ENCODE measurements around the gene SGTA. TPM values are rescaled to one million over a fixed set of nuclear protein-coding genes. Genes with fewer than 3 reads are reported as not detected.

SGTA gene
- total and polyA plus RNA-seq, 2 of the 8 experiments (the other 6 are each of a cell fraction or from before 2014, with no cell fraction given) = 86.8 to 130 TPM

DNA sequence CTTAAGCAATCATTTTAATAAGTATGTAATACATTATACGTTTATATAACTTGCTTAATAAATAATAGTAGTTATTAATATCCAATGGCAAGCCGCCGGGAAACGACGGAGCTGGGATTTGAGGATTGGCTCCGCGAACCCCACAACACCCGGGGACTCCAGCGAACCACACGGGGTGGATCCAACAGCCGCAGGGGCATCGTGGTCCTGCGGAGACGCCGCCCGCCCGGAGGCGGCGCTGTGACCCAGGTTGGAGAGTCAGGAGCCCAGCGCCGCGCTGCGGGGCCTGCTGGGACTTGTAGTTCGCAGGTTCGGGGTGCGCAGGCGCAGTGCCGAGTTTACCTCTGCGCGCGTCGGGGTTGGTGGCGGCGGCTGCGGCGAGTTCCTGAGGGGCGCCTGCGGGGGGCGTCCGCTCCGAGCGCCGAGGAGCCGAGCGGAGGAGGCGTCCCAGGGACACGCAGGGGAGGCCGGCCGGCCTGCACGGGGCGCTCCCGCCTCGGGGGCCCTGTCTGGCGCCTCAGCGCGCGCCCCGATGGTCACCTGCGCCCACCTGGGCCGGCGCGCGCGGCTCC lies 36.6 kb upstream of the SGTA start, which contains the start of gene ZNF554:
Gene ZNF554, plus strand, starts transcription at position 329 of the 572 bp plus-strand sequence. Its CDS starts 204 bp downstream, at position 533.
- no peak within 1 kb of the TSS for H2BK12ac ChIP-seq (ENCODE audit: low read depth, low read length)
- no peaks in the 10 kb centered on the region for H3K79me2 ChIP-seq (ENCODE audit: control insufficient read depth in 1 of 2, insufficient read depth in 2 of 2, low read length in 2 of 2)
- DNase-seq (ENCODE audit: low read depth in 1 of 2, low spot score in 2 of 2) (peak; percentile 94 to 99), FAIRE-seq (peak; percentile 57)
- no peaks in the 10 kb centered on the region for H3K79me1 ChIP-seq (ENCODE audit: low read depth, low read length)
- no peak within 1 kb of the TSS; the same call in 1 of the 2 replicates for H3K18ac ChIP-seq (ENCODE audit: extremely low read depth, low read length)
- H3K14ac ChIP-seq (ENCODE audit: insufficient read length) = no peak within 1 kb of the TSS
- no peak within 1 kb of the TSS for H2AK5ac ChIP-seq (ENCODE audit: low read depth, low read length)
- 2% methylated on average over 52 of the region's 64 CpGs; no CpG with 5 or more reads in 1 of the 2 experiments for WGBS, 2 experiments (ENCODE audit: extremely low coverage in 1 of 2, insufficient coverage in 1 of 2, insufficient read length in 1 of 2, insufficient replicate concordance in 2 of 2, low coverage in 1 of 2, low lambda C conversion rate in 2 of 2, missing lambda C conversion rate in 1 of 2)
- peak within 1 kb of the TSS; percentile 19 for H4K8ac ChIP-seq (ENCODE audit: extremely low read depth, insufficient read depth, low read length)
- H3K27ac ChIP-seq (ENCODE audit: low read depth, low read length) = no peak within 1 kb of the TSS
- peak within 1 kb of the TSS; percentile 76 for H2AFZ ChIP-seq (ENCODE audit: low read length)
- H3K36me3 ChIP-seq (ENCODE audit: control insufficient read depth in 2 of 4, insufficient read depth in 4 of 4, low read length in 3 of 4) = peaks cover 0 to under 1% (median 0%) of the 10 kb centered on the region in 4 experiments; a peak in 3 of 8 replicates
- H3K27me3 ChIP-seq (replicated peaks in 1 of 4; ENCODE audit: control insufficient read depth in 3 of 4, extremely low read depth in 1 of 4, insufficient read depth in 3 of 4, low read length in 3 of 4) = no peaks in the 10 kb centered on the region
- peak within 1 kb of the TSS; percentile 74 to 93 for H3K4me2 ChIP-seq (ENCODE audit: insufficient read depth in 1 of 2, low read depth in 2 of 2, low read length in 2 of 2)
- H3K9me3 ChIP-seq (ENCODE audit: insufficient read depth in 2 of 2, low read depth in 1 of 2, low read length in 1 of 2) = no peaks in the 10 kb centered on the region
- ChIA-PET POLR2A (ENCODE audit: partially characterized antibody) (interaction anchor here (0.9 to 1.2 kb wide), 2 partner anchors 16 to 28 kb away, joined by 3 read pairs; no protein-coding TSS in a partner anchor), CTCF (ENCODE audit: partially characterized antibody) (interaction anchor here (0.6 to 1.8 kb wide), 9 partner anchors 13 to 157 kb away, joined by 3 to 8 read pairs (median 3); no protein-coding TSS in a partner anchor)
- H3K23me2 ChIP-seq (ENCODE audit: low read depth, low read length) = peaks cover 4% of the 10 kb centered on the region; the same call in 1 of the 2 replicates
- H3K9ac ChIP-seq (replicated peaks in 1 of 4; ENCODE audit: extremely low read depth in 1 of 4, low read depth in 3 of 4, low read length in 3 of 4) = peak within 1 kb of the TSS in 3 of 4 experiments; percentile 29 to 82 (median 58); a peak in 4 of 7 replicates
- no peak within 1 kb of the TSS for H3K23ac ChIP-seq (ENCODE audit: insufficient read length)
- no peak within 1 kb of the TSS for H2BK120ac ChIP-seq (replicated peaks; ENCODE audit: low read depth, low read length)
- no peak within 1 kb of the TSS for H2BK20ac ChIP-seq (ENCODE audit: low read length)
- H4K20me1 ChIP-seq (replicated peaks in 1 of 2; ENCODE audit: control insufficient read depth in 1 of 2, insufficient read depth in 2 of 2, low read length in 2 of 2) = no peaks in the 10 kb centered on the region
- H3K56ac ChIP-seq (replicated peaks; ENCODE audit: insufficient read length, low read depth, low read length) = no peak within 1 kb of the TSS
- H3K4me1 ChIP-seq (replicated peaks in 1 of 4; ENCODE audit: control insufficient read depth in 3 of 4, insufficient read depth in 4 of 4, low read length in 3 of 4) = no peaks in the 10 kb centered on the region
- no peak within 1 kb of the TSS for H3K4ac ChIP-seq (replicated peaks; ENCODE audit: insufficient read length, low read depth, low read length)
- no peak within 1 kb of the TSS for H4K91ac ChIP-seq (replicated peaks; ENCODE audit: insufficient read length, low read length)
- H2BK5ac ChIP-seq (ENCODE audit: low read depth, low read length) = no peak within 1 kb of the TSS
- peak within 1 kb of the TSS; percentile 64 to 78 (median 73) for H3K4me3 ChIP-seq (ENCODE audit: extremely low read depth in 1 of 4, insufficient read depth in 2 of 4, low read depth in 3 of 4, low read length in 4 of 4)
- no peak within 1 kb of the TSS for H4K5ac ChIP-seq (ENCODE audit: insufficient read length, low read depth, low read length)
- H2BK15ac ChIP-seq (ENCODE audit: low read length) = no peak within 1 kb of the TSS
- TF ChIP-seq CHD2 (IDR thresholded peaks at IDR 0.05; ENCODE audit: low read length) = peak; percentile 39; the same call in 1 of the 2 replicates
- TF ChIP-seq GABPA (IDR thresholded peaks at IDR 0.05; ENCODE audit: borderline replicate concordance, insufficient read depth, low read length) = no peak; the same call in 1 of the 2 replicates
- TF ChIP-seq FOSL1 (IDR thresholded peaks at IDR 0.05; ENCODE audit: insufficient read depth, low read depth, low read length) = no peak
- peak; percentile 50; the same call in 1 of the 2 replicates for TF ChIP-seq TAF1 (IDR thresholded peaks at IDR 0.05; ENCODE audit: low read depth, low read length)
- no peak for TF ChIP-seq SUZ12 (IDR thresholded peaks at IDR 0.05; ENCODE audit: low read length)
- TF ChIP-seq PHF8 (conservative IDR thresholded peaks at IDR 0.05; ENCODE audit: low read depth, low read length) = peak; percentile 59; the same call in 1 of the 2 replicates
- TF ChIP-seq RXRA (IDR thresholded peaks at IDR 0.05; ENCODE audit: insufficient read depth, low read depth, low read length) = 0 out of 2 replicates have a peak, but pooled peaks have one; percentile 61
- TF ChIP-seq, protein P1, sequence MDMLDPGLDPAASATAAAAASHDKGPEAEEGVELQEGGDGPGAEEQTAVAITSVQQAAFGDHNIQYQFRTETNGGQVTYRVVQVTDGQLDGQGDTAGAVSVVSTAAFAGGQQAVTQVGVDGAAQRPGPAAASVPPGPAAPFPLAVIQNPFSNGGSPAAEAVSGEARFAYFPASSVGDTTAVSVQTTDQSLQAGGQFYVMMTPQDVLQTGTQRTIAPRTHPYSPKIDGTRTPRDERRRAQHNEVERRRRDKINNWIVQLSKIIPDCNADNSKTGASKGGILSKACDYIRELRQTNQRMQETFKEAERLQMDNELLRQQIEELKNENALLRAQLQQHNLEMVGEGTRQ (IDR thresholded peaks at IDR 0.05; ENCODE audit: low read length) = no peak
- TF ChIP-seq EZH2 (IDR thresholded peaks at IDR 0.05; ENCODE audit: low read depth, low read length, severe bottlenecking) = no peak
- TF ChIP-seq, protein P2, sequence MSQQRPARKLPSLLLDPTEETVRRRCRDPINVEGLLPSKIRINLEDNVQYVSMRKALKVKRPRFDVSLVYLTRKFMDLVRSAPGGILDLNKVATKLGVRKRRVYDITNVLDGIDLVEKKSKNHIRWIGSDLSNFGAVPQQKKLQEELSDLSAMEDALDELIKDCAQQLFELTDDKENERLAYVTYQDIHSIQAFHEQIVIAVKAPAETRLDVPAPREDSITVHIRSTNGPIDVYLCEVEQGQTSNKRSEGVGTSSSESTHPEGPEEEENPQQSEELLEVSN (IDR thresholded peaks at IDR 0.05) = no peak

Measured in H1 (cell line).